HEK293 (cell line): Measurements from ENCODE around the gene POGZ.

Experiments
- CTCF ChIA-PET: fragments of 350-600 bp; formaldehyde crosslinking; extraction: SDS; loops from one replicate; lab custom pipeline; 2021; ENCODE audit warnings: antibody characterized with exemption; lab: Yijun Ruan, JAX
- POLR2A ChIA-PET: fragments of 300-600 bp; formaldehyde crosslinking; extraction: SDS; loops from one replicate; lab custom pipeline; 2020; ENCODE audit warnings: antibody characterized with exemption, inconsistent platforms; lab: Yijun Ruan, JAX
- H3K27ac ChIP-seq: fragments of 200-500 bp; sonication (Bioruptor generic); 2 replicates; pipeline ENCODE4 v1.5.1; 2014; ENCODE audit warnings: low read depth, low read length, control low read depth, inconsistent platforms; ENCODE audit errors: extremely low read depth
- H3K36me3 ChIP-seq, 2 experiments: fragments of 200-500 bp in 1 of 2; sonication (Bioruptor generic) in 1 of 2; 1 replicate in 1 of 2; 2 replicates in 1 of 2; pipeline ENCODE4 v1.5.1; 2014 to 2017; ENCODE audit warnings: inconsistent platforms in 2 of 2, low read length in 2 of 2; ENCODE audit not compliant: control insufficient read depth in 2 of 2, insufficient read depth in 1 of 2
- H3K4me1 ChIP-seq: fragments of 200-500 bp; sonication (Bioruptor generic); 2 replicates; pipeline ENCODE4 v1.5.1; 2014; ENCODE audit warnings: mild to moderate bottlenecking, low read length, inconsistent platforms; ENCODE audit not compliant: control insufficient read depth, insufficient read depth
- H3K4me3 ChIP-seq: 2 replicates; pipeline ENCODE4 v1.5.1; 2011; ENCODE audit warnings: low read depth, mild to moderate bottlenecking, control low read depth, low read length, moderate library complexity
- H3K9me3 ChIP-seq: fragments of 200-500 bp; sonication (Bioruptor generic); 2 replicates; pipeline ENCODE4 v1.5.1; 2014; ENCODE audit warnings: low read depth, low read length, inconsistent platforms; ENCODE audit not compliant: control insufficient read depth, insufficient read depth
- BCL6B ChIP-seq: fragments of 450-650 bp; formaldehyde crosslinking; IDR thresholded peaks from 2 replicates; pipeline ENCODE4 v1.5.1; 2017; ENCODE audit warnings: missing biosample characterization, missing genetic modification characterization
- PRDM4 ChIP-seq: fragments of 450-650 bp; formaldehyde crosslinking; IDR thresholded peaks from 2 replicates; pipeline ENCODE4 v1.5.1; 2017; ENCODE audit warnings: missing biosample characterization, missing genetic modification characterization
- ZBTB1 ChIP-seq: fragments of 450-650 bp; formaldehyde crosslinking; IDR thresholded peaks from 2 replicates; pipeline ENCODE4 v1.5.1; 2016; ENCODE audit warnings: missing biosample characterization, missing genetic modification characterization
- ZBTB44 ChIP-seq: fragments of 450-650 bp; IDR thresholded peaks from 2 replicates; pipeline ENCODE4 v1.5.1; 2018; ENCODE audit warnings: missing biosample characterization, mild to moderate bottlenecking, missing genetic modification characterization
- ZNF112 ChIP-seq: fragments of 450-650 bp; formaldehyde crosslinking; IDR thresholded peaks from 2 replicates; pipeline ENCODE4 v1.5.0; 2017; ENCODE audit warnings: missing biosample characterization, missing genetic modification characterization
- ZNF302 ChIP-seq: fragments of 450-650 bp; formaldehyde crosslinking; IDR thresholded peaks from 2 replicates; pipeline ENCODE4 v1.5.1; 2016; ENCODE audit warnings: missing biosample characterization, missing genetic modification characterization, low read depth
- ZNF335 ChIP-seq: fragments of 450-650 bp; formaldehyde crosslinking; conservative IDR thresholded peaks from 2 replicates; pipeline ENCODE4 v1.5.1; 2016; ENCODE audit warnings: missing biosample characterization, missing genetic modification characterization
- ZNF544 ChIP-seq: fragments of 450-650 bp; formaldehyde crosslinking; IDR thresholded peaks from 2 replicates; pipeline ENCODE4 v1.5.0; 2017; ENCODE audit warnings: missing biosample characterization, missing genetic modification characterization
- ZNF600 ChIP-seq: fragments of 450-650 bp; formaldehyde crosslinking; IDR thresholded peaks from 2 replicates; pipeline ENCODE4 v1.5.1; 2016; ENCODE audit warnings: missing biosample characterization, missing genetic modification characterization
- ZNF610 ChIP-seq: fragments of 450-650 bp; formaldehyde crosslinking; IDR thresholded peaks from 2 replicates; pipeline ENCODE4 v1.5.1; 2016; ENCODE audit warnings: missing biosample characterization, missing genetic modification characterization, borderline replicate concordance
- ZNF654 ChIP-seq: fragments of 450-650 bp; formaldehyde crosslinking; IDR thresholded peaks from 2 replicates; pipeline ENCODE4 v1.5.1; 2016; ENCODE audit warnings: low read depth, missing biosample characterization, missing genetic modification characterization
- ZNF664 ChIP-seq: fragments of 450-650 bp; formaldehyde crosslinking; IDR thresholded peaks from 2 replicates; pipeline ENCODE4 v1.5.1; 2016; ENCODE audit warnings: missing biosample characterization, missing genetic modification characterization
- TF ChIP-seq, protein P1 (sequence below): fragments of 450-650 bp; formaldehyde crosslinking; IDR thresholded peaks from 2 replicates; pipeline ENCODE4 v1.5.1; 2016; ENCODE audit warnings: missing biosample characterization, missing genetic modification characterization, borderline replicate concordance
- TF ChIP-seq, protein P2 (sequence below): fragments of 450-650 bp; formaldehyde crosslinking; IDR thresholded peaks from 2 replicates; pipeline ENCODE4 v1.5.1; 2016; ENCODE audit warnings: missing biosample characterization, missing genetic modification characterization, borderline replicate concordance

POGZ gene

DNA sequence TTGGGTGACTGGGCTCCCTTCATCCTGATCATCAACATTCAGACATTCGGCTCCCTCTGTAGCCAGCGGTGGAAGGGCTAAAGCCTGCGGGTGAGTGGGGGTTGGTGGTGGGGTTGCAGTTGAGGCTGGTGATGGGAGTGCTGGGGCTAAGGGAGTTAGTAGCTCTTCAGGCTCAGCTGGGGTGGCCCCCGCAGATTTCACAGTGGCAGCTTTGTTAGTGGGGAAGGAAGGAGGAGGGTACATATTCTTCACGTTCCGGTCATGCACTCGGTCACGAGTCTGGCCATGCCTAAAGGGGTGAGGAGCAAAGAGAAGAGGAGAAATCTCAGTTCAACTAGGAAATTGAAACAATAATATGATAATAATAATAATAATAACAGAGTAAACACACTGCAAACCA lies 53.1 kb downstream of the POGZ start (continued):
- TF ChIP-seq PRDM4 (tag by site-specific recombination) (no peak), ZNF600 (tag by site-specific recombination) (no peak), ZBTB1 (no peak), ZNF335 (tag by site-specific recombination) (no peak), ZNF112 (tag by site-specific recombination) (no peak), ZNF654 (no peak), ZNF610 (tag by site-specific recombination) (no peak)
- TF ChIP-seq, protein P1, sequence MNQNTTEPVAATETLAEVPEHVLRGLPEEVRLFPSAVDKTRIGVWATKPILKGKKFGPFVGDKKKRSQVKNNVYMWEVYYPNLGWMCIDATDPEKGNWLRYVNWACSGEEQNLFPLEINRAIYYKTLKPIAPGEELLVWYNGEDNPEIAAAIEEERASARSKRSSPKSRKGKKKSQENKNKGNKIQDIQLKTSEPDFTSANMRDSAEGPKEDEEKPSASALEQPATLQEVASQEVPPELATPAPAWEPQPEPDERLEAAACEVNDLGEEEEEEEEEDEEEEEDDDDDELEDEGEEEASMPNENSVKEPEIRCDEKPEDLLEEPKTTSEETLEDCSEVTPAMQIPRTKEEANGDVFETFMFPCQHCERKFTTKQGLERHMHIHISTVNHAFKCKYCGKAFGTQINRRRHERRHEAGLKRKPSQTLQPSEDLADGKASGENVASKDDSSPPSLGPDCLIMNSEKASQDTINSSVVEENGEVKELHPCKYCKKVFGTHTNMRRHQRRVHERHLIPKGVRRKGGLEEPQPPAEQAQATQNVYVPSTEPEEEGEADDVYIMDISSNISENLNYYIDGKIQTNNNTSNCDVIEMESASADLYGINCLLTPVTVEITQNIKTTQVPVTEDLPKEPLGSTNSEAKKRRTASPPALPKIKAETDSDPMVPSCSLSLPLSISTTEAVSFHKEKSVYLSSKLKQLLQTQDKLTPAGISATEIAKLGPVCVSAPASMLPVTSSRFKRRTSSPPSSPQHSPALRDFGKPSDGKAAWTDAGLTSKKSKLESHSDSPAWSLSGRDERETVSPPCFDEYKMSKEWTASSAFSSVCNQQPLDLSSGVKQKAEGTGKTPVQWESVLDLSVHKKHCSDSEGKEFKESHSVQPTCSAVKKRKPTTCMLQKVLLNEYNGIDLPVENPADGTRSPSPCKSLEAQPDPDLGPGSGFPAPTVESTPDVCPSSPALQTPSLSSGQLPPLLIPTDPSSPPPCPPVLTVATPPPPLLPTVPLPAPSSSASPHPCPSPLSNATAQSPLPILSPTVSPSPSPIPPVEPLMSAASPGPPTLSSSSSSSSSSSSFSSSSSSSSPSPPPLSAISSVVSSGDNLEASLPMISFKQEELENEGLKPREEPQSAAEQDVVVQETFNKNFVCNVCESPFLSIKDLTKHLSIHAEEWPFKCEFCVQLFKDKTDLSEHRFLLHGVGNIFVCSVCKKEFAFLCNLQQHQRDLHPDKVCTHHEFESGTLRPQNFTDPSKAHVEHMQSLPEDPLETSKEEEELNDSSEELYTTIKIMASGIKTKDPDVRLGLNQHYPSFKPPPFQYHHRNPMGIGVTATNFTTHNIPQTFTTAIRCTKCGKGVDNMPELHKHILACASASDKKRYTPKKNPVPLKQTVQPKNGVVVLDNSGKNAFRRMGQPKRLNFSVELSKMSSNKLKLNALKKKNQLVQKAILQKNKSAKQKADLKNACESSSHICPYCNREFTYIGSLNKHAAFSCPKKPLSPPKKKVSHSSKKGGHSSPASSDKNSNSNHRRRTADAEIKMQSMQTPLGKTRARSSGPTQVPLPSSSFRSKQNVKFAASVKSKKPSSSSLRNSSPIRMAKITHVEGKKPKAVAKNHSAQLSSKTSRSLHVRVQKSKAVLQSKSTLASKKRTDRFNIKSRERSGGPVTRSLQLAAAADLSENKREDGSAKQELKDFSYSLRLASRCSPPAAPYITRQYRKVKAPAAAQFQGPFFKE (tag by site-specific recombination) = no peak

DNA sequence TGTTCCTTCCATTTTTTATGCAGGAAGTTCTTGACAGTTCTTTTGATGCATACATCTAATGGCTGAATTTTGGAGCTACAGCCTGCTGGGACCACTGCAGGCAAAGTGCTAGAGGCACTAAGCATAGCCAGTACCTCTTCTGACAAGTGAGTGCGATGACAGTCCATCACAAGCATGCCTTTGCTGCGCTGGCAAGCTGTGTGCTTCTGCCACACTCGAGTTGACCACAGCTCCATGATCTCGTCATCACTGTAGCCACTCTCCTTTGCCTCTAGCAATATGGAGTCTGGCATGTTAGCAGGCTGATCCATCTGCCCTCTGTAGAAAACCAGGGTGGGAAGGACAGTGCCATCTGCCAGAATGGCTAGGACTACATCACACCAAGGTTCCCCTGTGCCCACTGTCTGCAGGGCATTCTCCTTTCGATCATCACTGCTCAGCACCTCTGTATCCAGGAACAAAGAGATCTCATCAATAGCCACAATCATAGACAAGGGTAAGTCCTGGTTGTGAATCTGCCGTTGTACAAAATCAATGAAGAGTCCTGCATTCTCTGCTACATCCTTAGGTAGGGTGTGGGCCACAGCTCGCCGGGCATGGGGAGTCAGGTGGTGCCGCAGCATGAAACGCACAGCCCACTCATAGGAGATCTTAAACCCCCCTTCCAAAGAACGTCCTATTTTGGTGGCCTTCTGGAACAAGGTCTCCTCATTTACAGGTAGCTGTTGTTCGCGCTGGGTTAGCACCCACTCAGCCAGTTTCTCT lies 53.9 kb downstream of the POGZ start:
- CTCF ChIA-PET = interaction anchor here (0.6 to 1.0 kb wide), 3 partner anchors 65 to 306 kb away, joined by 3 to 4 read pairs (median 3); no protein-coding TSS in a partner anchor
- Histone ChIP-seq H3K9me3 (no peaks in the 10 kb centered on the region), H3K27ac (no peak overlapping the region), H3K4me3 (no peak overlapping the region), H3K36me3 (peaks cover 34 to 98% of the 10 kb centered on the region in 2 experiments), H3K4me1 (no peaks in the 10 kb centered on the region)
- TF ChIP-seq ZNF302 (tag by site-specific recombination) (no peak), ZBTB44 (tag by site-specific recombination) (no peak), ZNF664 (tag by site-specific recombination) (no peak), BCL6B (tag by site-specific recombination) (no peak), ZNF544 (tag by site-specific recombination) (no peak), ZNF600 (tag by site-specific recombination) (peak; percentile 52; the same call in 1 of the 2 replicates)
- TF ChIP-seq, protein P2, sequence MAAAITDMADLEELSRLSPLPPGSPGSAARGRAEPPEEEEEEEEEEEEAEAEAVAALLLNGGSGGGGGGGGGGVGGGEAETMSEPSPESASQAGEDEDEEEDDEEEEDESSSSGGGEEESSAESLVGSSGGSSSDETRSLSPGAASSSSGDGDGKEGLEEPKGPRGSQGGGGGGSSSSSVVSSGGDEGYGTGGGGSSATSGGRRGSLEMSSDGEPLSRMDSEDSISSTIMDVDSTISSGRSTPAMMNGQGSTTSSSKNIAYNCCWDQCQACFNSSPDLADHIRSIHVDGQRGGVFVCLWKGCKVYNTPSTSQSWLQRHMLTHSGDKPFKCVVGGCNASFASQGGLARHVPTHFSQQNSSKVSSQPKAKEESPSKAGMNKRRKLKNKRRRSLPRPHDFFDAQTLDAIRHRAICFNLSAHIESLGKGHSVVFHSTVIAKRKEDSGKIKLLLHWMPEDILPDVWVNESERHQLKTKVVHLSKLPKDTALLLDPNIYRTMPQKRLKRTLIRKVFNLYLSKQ (tag by site-specific recombination) = no peak
- POLR2A ChIA-PET = interaction anchor here (0.6 to 1.1 kb wide), 2 partner anchors 66 to 343 kb away, joined by 3 to 4 read pairs; no protein-coding TSS in a partner anchor
